ENCODE data around the gene RAB1B. TPM values are rescaled to one million over a fixed set of nuclear protein-coding genes. Genes with fewer than 3 reads are reported as not detected.

The RAB1B gene
- total RNA-seq, 4 donors from 2014 or later = 46.3 to 95.3 (median 68.6) TPM

GRCh38 chr11:66262696-66263095 is 5.7 kb upstream of the RAB1B start:
- TF ChIP-seq CTCF (IDR thresholded peaks at IDR 0.05; ENCODE audit: low read depth) = no peak

- no peak for TF ChIP-seq CTCF (IDR thresholded peaks at IDR 0.05; ENCODE audit: low read depth)
Observed at GRCh38 chr11:66263231-66263630, 5.2 kb upstream of the RAB1B start.

GRCh38 chr11:66263785-66264184 is 4.7 kb upstream of the RAB1B start:
- no peak for TF ChIP-seq CTCF (IDR thresholded peaks at IDR 0.05; ENCODE audit: low read depth)

GRCh38 chr11:66264383-66264782 is 4.1 kb upstream of the RAB1B start:
- no peak for TF ChIP-seq CTCF (IDR thresholded peaks at IDR 0.05; ENCODE audit: low read depth)

- TF ChIP-seq CTCF (IDR thresholded peaks at IDR 0.05; ENCODE audit: low read depth) = no peak
Observed at GRCh38 chr11:66264914-66265313, 3.5 kb upstream of the RAB1B start.

- no peak for TF ChIP-seq CTCF (IDR thresholded peaks at IDR 0.05; ENCODE audit: low read depth)
Observed at GRCh38 chr11:66265531-66266377, 2.7 kb upstream of the RAB1B start.

GRCh38 chr11:66266378-66267038 is 1.9 kb upstream of the RAB1B start:
- TF ChIP-seq CTCF (IDR thresholded peaks at IDR 0.05; ENCODE audit: low read depth) = no peak
